ENCODE results near the gene SSBP3. TPM values are rescaled to one million over a fixed set of nuclear protein-coding genes. Genes with fewer than 3 reads are reported as not detected.

Gene SSBP3
- total and polyA plus RNA-seq, 2 of the 13 experiments (the other 11 are each of a cell fraction or from before 2014, with no cell fraction given) = 8.5 to 17.6 TPM

DNA sequence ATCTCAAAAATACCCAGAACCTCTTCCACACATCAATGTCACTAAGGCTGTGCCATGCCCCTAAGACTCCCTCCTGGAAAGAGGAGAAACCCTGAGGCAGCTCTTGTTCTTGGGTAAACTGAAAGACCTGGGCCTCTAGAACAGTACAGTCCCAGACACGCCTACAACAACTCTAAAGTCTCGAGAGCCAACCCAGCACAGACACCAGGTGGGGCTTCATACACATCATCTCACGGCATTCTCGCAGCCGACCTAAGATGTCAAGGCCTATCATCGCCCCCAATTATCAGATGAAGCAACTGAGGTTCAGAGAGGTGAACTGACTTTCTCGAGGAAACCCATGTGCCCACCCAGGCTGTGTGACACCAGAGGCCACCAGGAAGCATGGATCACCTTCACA lies 135.7 kb downstream of the SSBP3 start:
- DNase-seq (ENCODE audit: low spot score) (no peak), ATAC-seq (no peak), FAIRE-seq (no peak)
- no peak overlapping the region for H3K4me3 ChIP-seq (replicated peaks in 1 of 3; ENCODE audit: insufficient read depth in 1 of 3, low read depth in 2 of 3, low read length in 3 of 3)
- no peak overlapping the region for H3K27ac ChIP-seq (ENCODE audit: extremely low read length, insufficient read depth, low read length)
- H4K20me1 ChIP-seq (ENCODE audit: insufficient read depth, low read length) = no peaks in the 10 kb centered on the region
- CTCF ChIA-PET (ENCODE audit: low intra/inter-chr PET ratio, low total read pairs) = no interaction called here
- in situ Hi-C loops (cut with HindIII; ENCODE audit: extremely low pct_ligation_motif_present, low pct_unique_long_range_greater_than_20kb) (no loop called here), intact Hi-C loops (cut with micrococcal nuclease; ENCODE audit: unreplicated experiment) (no loop called here)
- no peak overlapping the region for H3K9ac ChIP-seq (ENCODE audit: insufficient read depth, low read depth, low read length)
- 97% methylated on average over 6 of the region's 7 CpGs for WGBS (ENCODE audit: low lambda C conversion rate)
- H3K27me3 ChIP-seq (ENCODE audit: control insufficient read depth in 1 of 2, insufficient read depth in 2 of 2, low read length in 2 of 2) = no peaks in the 10 kb centered on the region
- BruUV-seq (replicated peaks) = no TSS peak
- H2AFZ ChIP-seq (ENCODE audit: low read length) = no peak overlapping the region
- no peaks in the 10 kb centered on the region for H3K9me3 ChIP-seq (ENCODE audit: low read length)
- TF ChIP-seq JDP2 (CRISPR knock-in tag; IDR thresholded peaks at IDR 0.05; ENCODE audit: borderline replicate concordance) (no peak), ZNF629 (CRISPR knock-in tag; conservative IDR thresholded peaks at IDR 0.05) (0 out of 2 replicates have a peak, but pooled peaks have one; percentile 27)
- TF ChIP-seq, protein P1, sequence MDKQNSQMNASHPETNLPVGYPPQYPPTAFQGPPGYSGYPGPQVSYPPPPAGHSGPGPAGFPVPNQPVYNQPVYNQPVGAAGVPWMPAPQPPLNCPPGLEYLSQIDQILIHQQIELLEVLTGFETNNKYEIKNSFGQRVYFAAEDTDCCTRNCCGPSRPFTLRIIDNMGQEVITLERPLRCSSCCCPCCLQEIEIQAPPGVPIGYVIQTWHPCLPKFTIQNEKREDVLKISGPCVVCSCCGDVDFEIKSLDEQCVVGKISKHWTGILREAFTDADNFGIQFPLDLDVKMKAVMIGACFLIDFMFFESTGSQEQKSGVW (CRISPR knock-in tag; IDR thresholded peaks at IDR 0.05; ENCODE audit: borderline replicate concordance) = no peak
- H3K79me2 ChIP-seq (ENCODE audit: insufficient read depth, low read length) = no peaks in the 10 kb centered on the region
- peaks cover 14% of the 10 kb centered on the region for H3K4me1 ChIP-seq (ENCODE audit: insufficient read depth, low read length)
- POLR2A ChIA-PET = no interaction called here
- H3K4me2 ChIP-seq (ENCODE audit: low read depth, low read length) = no peak overlapping the region
- H3K36me3 ChIP-seq (replicated peaks in 1 of 2; ENCODE audit: control insufficient read depth in 1 of 2, insufficient read depth in 2 of 2, low read length in 2 of 2) = peaks cover 0 to 3% of the 10 kb centered on the region in 2 experiments; a peak in 2 of 5 replicates

DNA sequence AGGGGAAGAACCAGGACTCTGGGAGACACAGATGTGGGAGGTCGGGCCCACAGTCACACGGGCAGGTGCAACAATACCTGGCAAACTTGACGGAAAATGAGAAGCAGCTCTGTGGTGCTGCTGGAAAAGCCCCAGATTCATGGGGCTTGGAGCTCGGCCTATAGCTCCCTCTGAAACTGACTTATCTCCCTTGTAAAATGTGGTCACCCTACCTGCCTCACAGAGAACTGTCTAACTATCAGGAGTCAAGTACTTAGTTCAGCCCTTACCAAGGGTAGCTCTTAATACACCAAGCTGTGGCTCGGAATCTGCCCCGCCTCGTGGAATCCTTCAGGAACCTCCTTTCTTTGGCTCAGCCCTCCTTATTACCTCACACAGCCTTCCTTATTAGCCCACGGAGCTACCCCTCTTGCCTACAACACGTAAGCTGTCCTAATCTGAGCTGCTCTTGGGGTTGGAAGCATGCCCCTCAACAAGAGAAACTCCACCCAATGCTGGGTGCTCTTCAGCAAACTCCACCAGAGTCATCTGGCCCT lies 137.4 kb downstream of the SSBP3 start:
- no peak overlapping the region for H3K9ac ChIP-seq (ENCODE audit: insufficient read depth, low read depth, low read length)
- 85% methylated on average over 9 of the region's 9 CpGs for WGBS (ENCODE audit: low lambda C conversion rate)
- POLR2A ChIA-PET = no interaction called here
- BruUV-seq (replicated peaks) = no TSS peak
- H2AFZ ChIP-seq (ENCODE audit: low read length) = no peak overlapping the region
- H3K79me2 ChIP-seq (ENCODE audit: insufficient read depth, low read length) = no peaks in the 10 kb centered on the region
- no peak overlapping the region for H3K27ac ChIP-seq (ENCODE audit: extremely low read length, insufficient read depth, low read length)
- no peak overlapping the region for H3K4me3 ChIP-seq (replicated peaks in 1 of 3; ENCODE audit: insufficient read depth in 1 of 3, low read depth in 2 of 3, low read length in 3 of 3)
- no peaks in the 10 kb centered on the region for H3K9me3 ChIP-seq (ENCODE audit: low read length)
- CTCF ChIA-PET (ENCODE audit: low intra/inter-chr PET ratio, low total read pairs) = no interaction called here
- H3K4me1 ChIP-seq (ENCODE audit: insufficient read depth, low read length) = peaks cover 14% of the 10 kb centered on the region
- H4K20me1 ChIP-seq (ENCODE audit: insufficient read depth, low read length) = no peaks in the 10 kb centered on the region
- in situ Hi-C loops (cut with HindIII; ENCODE audit: extremely low pct_ligation_motif_present, low pct_unique_long_range_greater_than_20kb) (no loop called here), intact Hi-C loops (cut with micrococcal nuclease; ENCODE audit: unreplicated experiment) (no loop called here)
- H3K36me3 ChIP-seq (replicated peaks in 1 of 2; ENCODE audit: control insufficient read depth in 1 of 2, insufficient read depth in 2 of 2, low read length in 2 of 2) = peaks cover 0 to 6% of the 10 kb centered on the region in 2 experiments; a peak in 3 of 5 replicates
- H3K4me2 ChIP-seq (ENCODE audit: low read depth, low read length) = no peak overlapping the region
- DNase-seq (ENCODE audit: low spot score) (no peak), FAIRE-seq (no peak), ATAC-seq (no peak)
- no peaks in the 10 kb centered on the region for H3K27me3 ChIP-seq (ENCODE audit: control insufficient read depth in 1 of 2, insufficient read depth in 2 of 2, low read length in 2 of 2)
- TF ChIP-seq CENPX (CRISPR knock-in tag; IDR thresholded peaks at IDR 0.05) (no peak), NONO (IDR thresholded peaks at IDR 0.05) (no peak), NONO (CRISPR knock-in tag; conservative IDR thresholded peaks at IDR 0.05) (no peak), TCF12 (IDR thresholded peaks at IDR 0.05) (no peak), TCF12 (CRISPR knock-in tag; IDR thresholded peaks at IDR 0.05) (no peak), ZFAT (CRISPR knock-in tag; conservative IDR thresholded peaks at IDR 0.05) (no peak), HNRNPLL (IDR thresholded peaks at IDR 0.05; ENCODE audit: low read depth, low read length, poor library complexity, severe bottlenecking) (no peak), TOPORS (CRISPR knock-in tag; IDR thresholded peaks at IDR 0.05) (no peak), NCOA5 (CRISPR knock-in tag; IDR thresholded peaks at IDR 0.05) (no peak), ZNF143 (CRISPR knock-in tag; IDR thresholded peaks at IDR 0.05) (no peak), CCAR2 (optimal IDR thresholded peaks at IDR 0.05; ENCODE audit: low read depth, low read length) (no peak)
- TF ChIP-seq, protein P2, sequence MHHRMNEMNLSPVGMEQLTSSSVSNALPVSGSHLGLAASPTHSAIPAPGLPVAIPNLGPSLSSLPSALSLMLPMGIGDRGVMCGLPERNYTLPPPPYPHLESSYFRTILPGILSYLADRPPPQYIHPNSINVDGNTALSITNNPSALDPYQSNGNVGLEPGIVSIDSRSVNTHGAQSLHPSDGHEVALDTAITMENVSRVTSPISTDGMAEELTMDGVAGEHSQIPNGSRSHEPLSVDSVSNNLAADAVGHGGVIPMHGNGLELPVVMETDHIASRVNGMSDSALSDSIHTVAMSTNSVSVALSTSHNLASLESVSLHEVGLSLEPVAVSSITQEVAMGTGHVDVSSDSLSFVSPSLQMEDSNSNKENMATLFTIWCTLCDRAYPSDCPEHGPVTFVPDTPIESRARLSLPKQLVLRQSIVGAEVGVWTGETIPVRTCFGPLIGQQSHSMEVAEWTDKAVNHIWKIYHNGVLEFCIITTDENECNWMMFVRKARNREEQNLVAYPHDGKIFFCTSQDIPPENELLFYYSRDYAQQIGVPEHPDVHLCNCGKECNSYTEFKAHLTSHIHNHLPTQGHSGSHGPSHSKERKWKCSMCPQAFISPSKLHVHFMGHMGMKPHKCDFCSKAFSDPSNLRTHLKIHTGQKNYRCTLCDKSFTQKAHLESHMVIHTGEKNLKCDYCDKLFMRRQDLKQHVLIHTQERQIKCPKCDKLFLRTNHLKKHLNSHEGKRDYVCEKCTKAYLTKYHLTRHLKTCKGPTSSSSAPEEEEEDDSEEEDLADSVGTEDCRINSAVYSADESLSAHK (CRISPR knock-in tag; IDR thresholded peaks at IDR 0.05; ENCODE audit: borderline replicate concordance) = no peak
